Hematopoietic multipotent progenitor cell treated with erythropoietin and hydrocortisone succinate and interleukin-3 and kit ligand, for 8 days (in vitro differentiated cells): ENCODE results near the gene NCBP1.

Experiments used
- DNase-seq: peaks from one replicate; pipeline ENCODE4 v3.0.0-alpha.2; 2015

The NCBP1 gene

DNA sequence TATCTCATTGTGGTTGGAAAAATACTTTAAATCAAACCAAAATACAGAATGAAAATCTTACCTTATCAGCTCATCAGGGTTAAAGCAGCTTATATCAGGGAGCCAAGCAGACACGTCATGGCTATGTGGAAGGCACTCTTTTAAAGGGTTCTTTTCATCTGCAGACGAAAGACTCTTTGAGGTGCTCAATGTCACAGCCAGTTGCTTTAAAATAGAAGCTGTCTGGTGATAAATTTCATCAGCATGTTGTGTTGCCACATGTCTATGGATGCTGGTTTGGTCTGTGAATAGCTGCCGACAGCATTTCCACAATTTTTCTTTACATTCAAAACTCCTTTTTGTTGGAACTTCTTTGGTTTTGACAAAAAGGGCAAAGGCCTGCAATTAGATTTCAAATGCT is 8.0 kb upstream of the NCBP1 start:
- no peak for DNase-seq

DNA sequence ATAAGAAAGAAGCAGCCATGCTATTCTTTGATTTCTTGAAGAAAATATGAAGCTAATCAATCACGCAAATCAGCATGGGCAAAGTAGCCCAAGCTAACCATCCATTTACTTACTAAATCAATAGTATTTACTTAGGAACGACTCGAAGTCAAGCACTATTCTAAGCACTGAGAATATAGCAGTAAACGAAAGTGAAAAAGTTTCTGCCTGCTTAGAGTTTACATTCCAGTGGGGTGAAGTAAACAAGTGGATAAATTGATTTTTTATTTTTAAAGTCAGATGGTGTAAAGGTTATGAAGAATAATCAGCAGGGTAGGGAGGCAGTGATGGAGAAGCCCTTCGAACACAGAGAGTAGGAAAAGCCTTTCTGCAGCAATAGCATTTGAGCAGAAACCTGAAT is 6.0 kb upstream of the NCBP1 start:
- DNase-seq = no peak

DNA sequence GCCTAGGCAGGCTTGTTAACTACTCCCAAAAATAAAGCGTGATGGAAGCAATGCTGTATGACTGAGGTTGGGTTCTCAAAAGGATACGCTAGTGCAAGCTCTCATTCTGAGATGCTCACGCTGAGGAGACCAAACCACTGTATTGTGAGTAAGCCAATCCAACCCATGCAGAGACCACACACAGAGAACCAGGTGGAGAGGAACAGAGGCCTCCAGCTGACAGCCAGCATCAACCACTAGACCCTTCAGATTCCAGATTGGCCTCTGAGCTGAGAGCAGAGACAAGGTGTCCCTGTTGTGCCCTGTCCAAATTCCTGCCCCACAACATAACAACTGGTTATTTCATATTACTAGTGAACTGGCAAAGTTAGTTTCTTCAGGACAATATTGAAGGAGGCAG is 5.0 kb upstream of the NCBP1 start:
- DNase-seq = no peak

DNA sequence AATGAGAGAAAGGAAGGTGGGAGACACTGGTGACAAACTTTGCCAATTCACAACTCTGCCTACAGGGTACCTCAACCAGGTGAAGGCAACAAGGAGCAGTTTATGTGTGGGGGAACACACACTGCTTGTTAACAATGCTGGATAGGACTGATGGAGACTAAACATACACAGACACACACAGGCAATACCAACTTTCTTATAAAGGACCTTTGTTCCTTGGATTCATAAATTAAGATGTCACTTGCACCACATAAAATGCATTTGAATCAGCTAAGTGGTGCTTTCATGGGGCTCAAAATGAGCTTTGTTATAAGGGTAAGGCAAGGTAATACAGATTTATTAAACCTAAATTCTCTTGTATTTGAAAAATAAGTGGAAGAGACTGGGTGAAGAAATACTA is 4.5 kb upstream of the NCBP1 start:
- DNase-seq = no peak

- DNase-seq = no peak
Observed at GRCh38 chr9:97630591-97630990, 3.0 kb upstream of the NCBP1 start.

DNA sequence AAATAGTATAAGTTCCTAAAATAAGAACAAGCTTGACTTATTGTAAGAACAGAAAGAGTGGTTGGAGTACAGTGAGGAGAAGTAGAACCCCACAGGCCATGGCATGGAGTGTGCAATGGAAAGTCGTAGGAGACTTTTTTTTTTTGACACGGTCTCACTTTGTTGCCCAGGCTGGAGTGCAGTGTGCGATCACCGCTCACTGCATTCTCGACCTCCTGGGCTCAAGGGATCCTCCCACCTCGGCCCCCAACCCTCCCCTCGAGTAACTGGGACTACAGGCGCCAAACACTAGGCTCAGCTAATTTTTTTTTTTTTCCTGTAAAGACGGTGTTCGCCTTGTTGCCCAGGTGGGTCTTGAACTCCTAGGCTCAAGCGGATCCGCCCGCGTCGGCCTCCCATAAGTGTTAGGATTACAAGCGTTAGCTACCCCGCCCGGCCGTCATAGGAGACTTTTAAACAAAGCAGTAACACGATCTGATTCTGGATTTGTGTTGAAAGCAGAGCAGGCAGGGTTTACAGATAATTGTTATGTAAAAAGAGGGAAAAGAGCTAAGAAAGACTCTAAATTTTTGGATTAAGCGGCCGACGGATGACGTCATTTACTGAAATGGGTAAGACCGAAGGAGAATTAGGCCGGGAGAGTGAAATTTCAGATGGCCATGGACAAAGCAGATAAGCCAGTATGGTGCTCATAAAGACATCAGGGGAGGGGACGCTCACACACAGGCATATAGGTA is 1.2 kb upstream of the NCBP1 start:
- peak; percentile 85 for DNase-seq

DNA sequence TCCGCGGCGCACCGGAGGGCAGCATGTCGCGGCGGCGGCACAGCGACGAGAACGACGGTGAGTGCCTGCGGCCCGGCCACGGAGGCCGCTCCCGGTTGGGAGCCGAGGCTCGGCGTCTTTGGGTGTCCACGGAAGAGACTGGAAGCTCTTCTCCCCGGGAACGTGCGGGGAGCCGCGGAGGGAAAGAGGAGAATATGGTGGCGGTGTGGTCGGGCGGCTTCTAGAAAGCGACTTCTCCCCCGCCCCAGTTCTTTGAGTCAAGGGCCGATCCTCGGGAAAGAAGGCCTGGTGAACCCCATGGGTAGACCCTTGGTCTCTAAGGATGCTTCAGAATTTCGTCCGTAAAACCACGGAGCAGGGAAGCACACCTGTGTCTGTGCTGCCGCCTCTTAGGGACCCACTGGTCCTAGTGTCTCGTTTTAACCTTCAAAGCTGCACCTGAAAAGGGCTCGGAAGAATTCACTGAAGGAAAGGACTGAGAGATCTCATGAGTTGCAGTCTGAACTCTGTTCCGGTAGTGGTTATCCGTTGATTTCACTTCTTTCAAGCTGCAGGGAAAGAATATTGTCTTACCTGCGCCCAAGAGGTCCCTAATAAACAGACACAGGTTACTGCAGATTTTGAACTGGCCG is 354 bp downstream of the NCBP1 start:
- peak; percentile 12 for DNase-seq

DNA sequence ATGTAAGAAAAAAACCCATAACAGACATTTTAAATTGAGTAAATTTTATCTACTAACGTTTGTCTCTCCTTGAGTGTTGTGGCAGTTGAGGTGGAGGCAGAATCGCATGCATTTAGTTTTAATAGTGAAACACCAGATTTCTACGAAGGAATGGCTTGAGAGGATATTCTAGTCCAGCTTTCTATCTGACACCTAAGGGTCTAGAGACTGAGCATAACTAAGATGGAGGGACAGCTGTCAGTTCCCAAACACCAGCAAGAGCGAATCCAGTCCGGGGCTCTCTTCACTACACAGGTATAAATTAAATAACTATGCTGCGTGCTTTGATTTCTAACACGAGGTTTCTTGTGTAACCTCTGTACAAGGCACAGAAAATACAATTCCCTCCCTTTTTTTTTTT is 1.4 kb downstream of the NCBP1 start:
- no peak for DNase-seq

DNA sequence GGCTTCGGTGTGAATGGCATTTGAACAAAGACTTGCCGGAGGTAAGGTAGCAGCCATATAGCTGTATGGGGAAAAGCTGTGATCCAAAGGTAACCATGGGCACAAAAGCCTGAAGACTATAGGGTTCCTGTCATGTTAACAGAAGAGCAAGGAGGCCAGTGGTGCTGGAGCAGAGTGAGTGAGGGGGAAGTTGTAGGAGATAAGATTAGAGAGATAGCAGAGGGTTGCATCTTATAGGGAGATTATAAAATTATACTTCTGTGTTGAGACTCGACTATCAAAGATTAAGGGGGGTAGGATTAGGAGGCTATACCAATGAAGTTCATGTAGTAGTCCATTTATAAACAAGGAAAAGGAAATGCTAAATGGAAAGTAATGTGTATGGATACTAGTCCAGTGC is 3.3 kb downstream of the NCBP1 start:
- no peak for DNase-seq

GRCh38 chr9:97638666-97639065 is 5.0 kb downstream of the NCBP1 start:
- peak; percentile 23 for DNase-seq

- DNase-seq = no peak
Observed at GRCh38 chr9:97640325-97640724, 6.7 kb downstream of the NCBP1 start.

- DNase-seq = no peak
Observed at GRCh38 chr9:97645720-97646119, 12.1 kb downstream of the NCBP1 start.

DNA sequence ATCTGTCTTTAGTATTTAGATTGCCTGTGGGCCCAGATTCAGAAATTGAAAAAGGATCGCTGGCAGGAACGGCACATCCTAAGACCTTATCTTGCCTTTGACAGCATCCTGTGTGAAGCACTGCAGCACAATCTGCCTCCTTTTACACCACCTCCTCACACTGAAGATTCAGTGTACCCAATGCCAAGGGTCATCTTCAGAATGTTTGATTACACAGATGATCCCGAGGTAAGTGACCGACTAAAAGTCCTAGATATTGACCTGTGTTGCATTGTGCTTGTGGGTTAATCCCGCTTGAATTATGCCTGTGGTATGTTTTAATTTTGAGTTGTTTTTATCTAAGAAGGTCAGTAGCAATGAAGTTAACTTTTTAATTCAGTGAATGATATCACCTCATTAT is 14.4 kb downstream of the NCBP1 start:
- DNase-seq = no peak

GRCh38 chr9:97651646-97652045 is 18.0 kb downstream of the NCBP1 start:
- no peak for DNase-seq

- DNase-seq = no peak
Observed at GRCh38 chr9:97658707-97659106, 25.1 kb downstream of the NCBP1 start.

- DNase-seq = no peak
Observed at GRCh38 chr9:97659771-97660170, 26.1 kb downstream of the NCBP1 start.

GRCh38 chr9:97660340-97660739 is 26.7 kb downstream of the NCBP1 start:
- no peak for DNase-seq

DNA sequence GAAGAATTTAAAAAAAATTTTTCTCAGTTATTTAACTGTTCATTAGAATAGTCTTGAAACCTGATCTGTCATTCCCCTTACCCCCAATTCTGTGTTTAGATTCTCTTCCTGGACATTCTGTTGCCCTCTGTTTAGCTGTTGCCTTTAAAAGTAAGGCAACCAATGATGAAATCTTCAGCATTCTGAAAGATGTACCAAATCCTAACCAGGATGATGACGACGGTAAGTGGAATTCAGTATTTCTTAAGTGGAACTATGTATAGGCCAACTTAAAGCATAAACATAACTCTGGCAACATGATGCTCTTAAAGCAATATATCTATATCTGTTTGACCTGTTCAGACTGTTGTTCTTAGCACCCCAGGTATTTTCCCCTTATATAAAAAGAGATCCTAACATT is 27.2 kb downstream of the NCBP1 start:
- DNase-seq = no peak

- no peak for DNase-seq
Observed at GRCh38 chr9:97665742-97666141, 32.1 kb downstream of the NCBP1 start.

GRCh38 chr9:97666907-97667686 is 33.5 kb downstream of the NCBP1 start:
- DNase-seq = no peak

DNA sequence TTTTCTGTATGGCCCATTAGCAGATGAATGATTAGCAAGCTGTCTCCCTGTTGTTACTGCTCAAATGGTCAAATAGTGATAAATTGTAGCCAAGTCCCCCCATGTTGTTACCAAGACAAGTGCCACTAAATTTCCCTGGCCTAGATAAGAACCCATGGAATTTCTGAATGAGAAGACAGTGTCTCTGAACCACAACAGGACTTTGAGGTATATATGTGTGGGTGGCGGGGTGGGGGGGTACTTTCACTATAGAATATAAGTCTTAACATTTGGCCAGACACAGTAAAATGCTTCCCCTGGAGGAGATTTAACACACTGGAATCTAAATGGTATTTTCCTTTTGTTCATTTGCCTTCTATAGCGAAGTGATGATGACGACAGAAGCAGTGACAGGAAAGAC is 34.9 kb downstream of the NCBP1 start:
- DNase-seq = no peak

DNA sequence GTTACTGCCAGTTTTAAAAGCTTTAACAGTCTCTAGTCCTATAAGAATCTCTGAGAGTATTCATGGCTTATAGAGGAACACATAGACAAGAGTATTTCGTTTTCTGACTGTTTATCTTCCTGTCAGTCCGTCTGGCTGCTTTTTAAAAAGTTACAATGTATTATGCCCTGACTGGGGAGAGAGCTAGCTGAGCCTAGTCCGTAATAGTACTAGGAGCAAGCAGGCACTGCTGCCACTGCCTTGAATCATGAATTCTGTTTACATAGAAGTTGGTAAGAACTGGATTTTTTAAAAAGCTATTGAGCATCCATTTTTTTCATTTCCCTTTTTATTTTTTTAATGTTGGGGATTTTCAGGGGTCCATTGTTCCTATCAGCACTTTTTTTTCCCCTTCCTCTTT is 37.0 kb downstream of the NCBP1 start:
- no peak for DNase-seq

DNA sequence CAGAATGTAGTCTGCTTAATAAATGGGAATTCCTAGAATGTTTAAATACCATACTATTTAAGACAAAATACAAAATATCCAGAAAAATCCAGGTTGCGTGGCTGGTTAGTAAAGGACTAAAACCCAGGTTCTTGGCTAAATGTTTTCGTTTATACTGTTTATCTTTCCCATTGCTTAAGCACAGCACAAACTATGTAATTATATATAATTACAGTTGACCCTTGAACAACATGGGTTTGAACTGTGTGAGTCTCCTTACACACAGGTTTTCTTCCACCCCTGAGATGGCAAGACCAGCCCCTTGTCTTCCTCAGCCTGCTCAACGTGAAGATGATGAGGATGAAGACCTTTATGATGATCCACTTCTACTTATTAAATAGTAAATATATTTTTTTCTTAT is 38.8 kb downstream of the NCBP1 start:
- no peak for DNase-seq

- DNase-seq = no peak
Observed at GRCh38 chr9:97673922-97674321, 40.3 kb downstream of the NCBP1 start.
